WTC11 (cell line): ENCODE measurements around the gene TMEM135. TPM values are rescaled to one million over a fixed set of nuclear protein-coding genes. Genes with fewer than 3 reads are reported as not detected.

Source experiments
- ATAC-seq: fragments of 200-7000 bp; cut with Tn5 transposase; 2 replicates; pipeline ENCODE4 v1.10.0; 2021; ENCODE audit warnings: mild to moderate bottlenecking, moderate library complexity
- CTCF ChIA-PET: fragments of 300-600 bp; sonication (Branson Sonifier 250); formaldehyde crosslinking; loops from one replicate; lab custom pipeline; 2021; ENCODE audit warnings: antibody characterized with exemption; lab: Charles Lee
- POLR2A ChIA-PET: fragments of 350-600 bp; sonication (Branson Sonifier 250); formaldehyde crosslinking; loops from one replicate; lab custom pipeline; 2021; ENCODE audit warnings: antibody characterized with exemption; lab: Charles Lee
- DNase-seq: peaks from one replicate; pipeline ENCODE4 v3.0.0; 2021; ENCODE audit warnings: low spot score
- H3K27ac Mint-ChIP-seq: 2 replicates; pipeline ENCODE4 v1.8.0; 2021; ENCODE audit warnings: mixed read lengths
- H3K27me3 Mint-ChIP-seq: 2 replicates; pipeline ENCODE4 v1.8.0; 2021; ENCODE audit warnings: low read depth, mild to moderate bottlenecking, moderate library complexity, mixed read lengths
- H3K36me3 Mint-ChIP-seq: 2 replicates; pipeline ENCODE4 v1.8.0; 2021; ENCODE audit warnings: mixed read lengths
- H3K4me1 Mint-ChIP-seq: 2 replicates; pipeline ENCODE4 v1.8.0; 2022; ENCODE audit warnings: mixed read lengths
- H3K4me3 Mint-ChIP-seq: 2 replicates; pipeline ENCODE4 v1.8.0; 2021; ENCODE audit warnings: mild to moderate bottlenecking, moderate library complexity, mixed read lengths
- H3K9me3 Mint-ChIP-seq: 2 replicates; pipeline ENCODE4 v1.8.0; 2021; ENCODE audit warnings: mixed read lengths
- IRF2 ChIP-seq: sonication (generic); formaldehyde crosslinking; IDR thresholded peaks from 2 replicates; pipeline ENCODE4 v1.8.0; 2022; ENCODE audit warnings: low read depth, missing genetic modification reagents, borderline replicate concordance
- JUN ChIP-seq: sonication (generic); formaldehyde crosslinking; IDR thresholded peaks from 2 replicates; pipeline ENCODE4 v1.8.0; 2023; ENCODE audit warnings: mild to moderate bottlenecking, missing genetic modification reagents
- NFATC4 ChIP-seq: fragments of 250-450 bp; sonication (Bioruptor Pico); IDR thresholded peaks from 2 replicates; pipeline ENCODE4 v1.9.0; 2021; ENCODE audit warnings: mild to moderate bottlenecking
- NR1H2 ChIP-seq: sonication (generic); formaldehyde crosslinking; IDR thresholded peaks from 2 replicates; pipeline ENCODE4 v1.9.0; 2021; ENCODE audit warnings: mild to moderate bottlenecking, moderate library complexity, missing genetic modification reagents
- NR2C2 ChIP-seq: sonication (generic); formaldehyde crosslinking; IDR thresholded peaks from 2 replicates; pipeline ENCODE4 v1.8.0; 2022; ENCODE audit warnings: mild to moderate bottlenecking, missing genetic modification reagents
- PRRX2 ChIP-seq: fragments of 250-450 bp; sonication (Bioruptor Pico); IDR thresholded peaks from 2 replicates; pipeline ENCODE4 v1.8.0; 2021; ENCODE audit warnings: mild to moderate bottlenecking
- SMAD3 ChIP-seq: sonication (generic); formaldehyde crosslinking; IDR thresholded peaks from 2 replicates; pipeline ENCODE4 v1.8.0; 2022; ENCODE audit warnings: missing genetic modification reagents, mild to moderate bottlenecking, borderline replicate concordance
- SOX15 ChIP-seq: fragments of 250-450 bp; sonication (Bioruptor Pico); IDR thresholded peaks from 2 replicates; pipeline ENCODE4 v1.9.0; 2021; ENCODE audit warnings: mild to moderate bottlenecking
- ZNF232 ChIP-seq: sonication (generic); formaldehyde crosslinking; IDR thresholded peaks from 2 replicates; pipeline ENCODE4 v1.8.0; 2022; ENCODE audit warnings: mild to moderate bottlenecking, missing genetic modification reagents
- ZNF263 ChIP-seq: sonication (generic); formaldehyde crosslinking; IDR thresholded peaks from 2 replicates; pipeline ENCODE4 v1.8.1; 2022; ENCODE audit warnings: low read depth, mild to moderate bottlenecking, moderate library complexity, missing genetic modification reagents
- total RNA-seq: library from RNA; stranded (reverse); gene quantifications from 3 replicates; pipeline ENCODE4 v1.2.3, GENCODE V29; 2021
- TF ChIP-seq, protein P1 (sequence below): sonication (generic); formaldehyde crosslinking; IDR thresholded peaks from 2 replicates; pipeline ENCODE4 v1.8.0; 2022; ENCODE audit warnings: mild to moderate bottlenecking, missing genetic modification reagents
- TF ChIP-seq, protein P2 (sequence below): sonication (generic); formaldehyde crosslinking; IDR thresholded peaks from 2 replicates; pipeline ENCODE4 v1.8.1; 2022; ENCODE audit warnings: mild to moderate bottlenecking, moderate library complexity, missing genetic modification reagents
- TF ChIP-seq, protein P3 (sequence below): fragments of 250-450 bp; sonication (Bioruptor Pico); IDR thresholded peaks from 2 replicates; pipeline ENCODE4 v2.1.2; 2022; ENCODE audit warnings: mild to moderate bottlenecking, moderate library complexity
- TF ChIP-seq, protein P4 (sequence below): fragments of 250-450 bp; sonication (Bioruptor Pico); IDR thresholded peaks from 2 replicates; pipeline ENCODE4 v1.8.0; 2021; ENCODE audit warnings: mild to moderate bottlenecking
- TF ChIP-seq, protein P5 (sequence below): sonication (generic); formaldehyde crosslinking; IDR thresholded peaks from 2 replicates; pipeline ENCODE4 v1.8.1; 2023; ENCODE audit warnings: mild to moderate bottlenecking, missing genetic modification reagents, moderate library complexity
- TF ChIP-seq, protein P6 (sequence below): sonication (generic); formaldehyde crosslinking; IDR thresholded peaks from 2 replicates; pipeline ENCODE4 v1.8.1; 2023; ENCODE audit warnings: mild to moderate bottlenecking, missing genetic modification reagents
- TF ChIP-seq, protein P7 (sequence below): fragments of 250-450 bp; sonication (Bioruptor Pico); conservative IDR thresholded peaks from 2 replicates; pipeline ENCODE4 v1.9.0; 2021; ENCODE audit warnings: mild to moderate bottlenecking
- TF ChIP-seq, protein P8 (sequence below): fragments of 200-600 bp; IDR thresholded peaks from 2 replicates; pipeline ENCODE4 v1.8.0; 2022; ENCODE audit warnings: antibody characterized with exemption

The TMEM135 gene
- total RNA-seq, 1 experiment from 2014 or later = 35.8 TPM

DNA sequence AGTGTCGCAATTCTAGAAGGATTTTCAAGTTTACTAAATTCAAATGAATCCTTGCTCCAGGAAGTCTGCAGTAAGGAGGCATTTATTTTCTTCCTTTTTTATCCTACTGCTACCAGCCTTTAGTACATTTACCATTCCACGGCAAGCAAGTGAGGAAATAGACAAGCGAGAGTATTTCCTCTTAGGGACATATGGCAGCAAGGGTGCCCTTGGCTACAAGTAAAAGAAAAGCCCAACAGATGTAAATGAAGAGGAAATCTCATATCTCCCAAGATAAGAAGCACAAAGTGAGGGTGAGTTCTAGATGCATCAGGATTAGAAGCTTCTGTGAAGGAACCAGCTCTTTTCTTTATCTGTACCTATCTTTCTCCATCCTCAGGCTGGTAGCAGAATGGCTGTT lies 44.7 kb upstream of the TMEM135 start (continued):
- TF ChIP-seq, protein P1, sequence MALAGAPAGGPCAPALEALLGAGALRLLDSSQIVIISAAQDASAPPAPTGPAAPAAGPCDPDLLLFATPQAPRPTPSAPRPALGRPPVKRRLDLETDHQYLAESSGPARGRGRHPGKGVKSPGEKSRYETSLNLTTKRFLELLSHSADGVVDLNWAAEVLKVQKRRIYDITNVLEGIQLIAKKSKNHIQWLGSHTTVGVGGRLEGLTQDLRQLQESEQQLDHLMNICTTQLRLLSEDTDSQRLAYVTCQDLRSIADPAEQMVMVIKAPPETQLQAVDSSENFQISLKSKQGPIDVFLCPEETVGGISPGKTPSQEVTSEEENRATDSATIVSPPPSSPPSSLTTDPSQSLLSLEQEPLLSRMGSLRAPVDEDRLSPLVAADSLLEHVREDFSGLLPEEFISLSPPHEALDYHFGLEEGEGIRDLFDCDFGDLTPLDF (CRISPR knock-in tag) = no peak
- TF ChIP-seq, protein P2, sequence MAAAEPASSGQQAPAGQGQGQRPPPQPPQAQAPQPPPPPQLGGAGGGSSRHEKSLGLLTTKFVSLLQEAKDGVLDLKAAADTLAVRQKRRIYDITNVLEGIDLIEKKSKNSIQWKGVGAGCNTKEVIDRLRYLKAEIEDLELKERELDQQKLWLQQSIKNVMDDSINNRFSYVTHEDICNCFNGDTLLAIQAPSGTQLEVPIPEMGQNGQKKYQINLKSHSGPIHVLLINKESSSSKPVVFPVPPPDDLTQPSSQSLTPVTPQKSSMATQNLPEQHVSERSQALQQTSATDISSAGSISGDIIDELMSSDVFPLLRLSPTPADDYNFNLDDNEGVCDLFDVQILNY (CRISPR knock-in tag) = no peak

DNA sequence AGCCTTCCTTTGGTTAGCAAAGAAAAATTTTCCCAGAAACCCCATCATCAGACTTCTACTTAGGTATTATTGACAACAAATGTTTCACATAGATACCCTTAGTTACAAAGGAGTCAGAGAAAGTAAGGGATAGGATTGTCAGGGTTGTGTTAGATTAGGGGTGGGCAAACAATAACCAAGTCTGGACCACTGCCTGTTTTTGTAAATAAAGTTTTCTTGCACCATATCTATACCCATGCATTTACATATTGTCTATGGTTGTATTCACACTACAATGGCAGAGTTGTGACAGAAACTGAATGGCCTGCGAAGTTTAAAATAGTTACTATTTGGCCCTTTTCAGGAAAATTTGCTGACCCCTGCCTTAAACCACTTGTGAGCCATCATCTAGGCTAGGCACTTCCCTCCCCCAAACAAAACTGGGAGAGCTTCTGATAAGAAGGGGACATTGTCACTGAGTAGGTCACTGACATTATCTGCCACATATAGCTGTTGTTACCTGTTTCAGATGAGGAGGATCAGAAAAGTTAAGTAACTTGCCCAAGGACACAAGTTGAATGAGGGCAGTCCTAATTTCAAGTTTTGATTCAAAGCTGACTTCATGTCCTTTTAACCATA lies 40.7 kb upstream of the TMEM135 start:
- H3K4me1 Mint-ChIP-seq = peaks cover 32% of the 10 kb centered on the region
- CTCF ChIA-PET = no interaction called here
- H3K36me3 Mint-ChIP-seq = no peaks in the 10 kb centered on the region
- no peaks in the 10 kb centered on the region for H3K27me3 Mint-ChIP-seq
- no peaks in the 10 kb centered on the region for H3K9me3 Mint-ChIP-seq
- DNase-seq = no peak
- ATAC-seq = no peak
- H3K4me3 Mint-ChIP-seq = no peak overlapping the region
- POLR2A ChIA-PET = interaction anchor here (0.7 to 1.8 kb wide), 3 partner anchors 25 to 41 kb away, joined by 3 to 5 read pairs (median 5); partner anchors contain the start of gene TMEM135
- no peak overlapping the region for H3K27ac Mint-ChIP-seq
- TF ChIP-seq, protein P3, sequence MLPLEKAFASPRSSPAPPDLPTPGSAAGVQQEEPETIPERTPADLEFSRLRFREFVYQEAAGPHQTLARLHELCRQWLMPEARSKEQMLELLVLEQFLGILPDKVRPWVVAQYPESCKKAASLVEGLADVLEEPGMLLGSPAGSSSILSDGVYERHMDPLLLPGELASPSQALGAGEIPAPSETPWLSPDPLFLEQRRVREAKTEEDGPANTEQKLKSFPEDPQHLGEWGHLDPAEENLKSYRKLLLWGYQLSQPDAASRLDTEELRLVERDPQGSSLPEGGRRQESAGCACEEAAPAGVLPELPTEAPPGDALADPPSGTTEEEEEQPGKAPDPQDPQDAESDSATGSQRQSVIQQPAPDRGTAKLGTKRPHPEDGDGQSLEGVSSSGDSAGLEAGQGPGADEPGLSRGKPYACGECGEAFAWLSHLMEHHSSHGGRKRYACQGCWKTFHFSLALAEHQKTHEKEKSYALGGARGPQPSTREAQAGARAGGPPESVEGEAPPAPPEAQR (CRISPR knock-in tag) = no peak
- TF ChIP-seq SMAD3 (CRISPR knock-in tag) = no peak
- TF ChIP-seq, protein P4, sequence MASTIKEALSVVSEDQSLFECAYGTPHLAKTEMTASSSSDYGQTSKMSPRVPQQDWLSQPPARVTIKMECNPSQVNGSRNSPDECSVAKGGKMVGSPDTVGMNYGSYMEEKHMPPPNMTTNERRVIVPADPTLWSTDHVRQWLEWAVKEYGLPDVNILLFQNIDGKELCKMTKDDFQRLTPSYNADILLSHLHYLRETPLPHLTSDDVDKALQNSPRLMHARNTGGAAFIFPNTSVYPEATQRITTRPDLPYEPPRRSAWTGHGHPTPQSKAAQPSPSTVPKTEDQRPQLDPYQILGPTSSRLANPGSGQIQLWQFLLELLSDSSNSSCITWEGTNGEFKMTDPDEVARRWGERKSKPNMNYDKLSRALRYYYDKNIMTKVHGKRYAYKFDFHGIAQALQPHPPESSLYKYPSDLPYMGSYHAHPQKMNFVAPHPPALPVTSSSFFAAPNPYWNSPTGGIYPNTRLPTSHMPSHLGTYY (CRISPR knock-in tag) = no peak
- TF ChIP-seq, protein P5, sequence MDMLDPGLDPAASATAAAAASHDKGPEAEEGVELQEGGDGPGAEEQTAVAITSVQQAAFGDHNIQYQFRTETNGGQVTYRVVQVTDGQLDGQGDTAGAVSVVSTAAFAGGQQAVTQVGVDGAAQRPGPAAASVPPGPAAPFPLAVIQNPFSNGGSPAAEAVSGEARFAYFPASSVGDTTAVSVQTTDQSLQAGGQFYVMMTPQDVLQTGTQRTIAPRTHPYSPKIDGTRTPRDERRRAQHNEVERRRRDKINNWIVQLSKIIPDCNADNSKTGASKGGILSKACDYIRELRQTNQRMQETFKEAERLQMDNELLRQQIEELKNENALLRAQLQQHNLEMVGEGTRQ (CRISPR knock-in tag) = no peak
- no peak for TF ChIP-seq ZNF263 (CRISPR knock-in tag)
- no peak for TF ChIP-seq JUN (CRISPR knock-in tag)
- no peak for TF ChIP-seq NR2C2 (CRISPR knock-in tag)
- TF ChIP-seq, protein P6, sequence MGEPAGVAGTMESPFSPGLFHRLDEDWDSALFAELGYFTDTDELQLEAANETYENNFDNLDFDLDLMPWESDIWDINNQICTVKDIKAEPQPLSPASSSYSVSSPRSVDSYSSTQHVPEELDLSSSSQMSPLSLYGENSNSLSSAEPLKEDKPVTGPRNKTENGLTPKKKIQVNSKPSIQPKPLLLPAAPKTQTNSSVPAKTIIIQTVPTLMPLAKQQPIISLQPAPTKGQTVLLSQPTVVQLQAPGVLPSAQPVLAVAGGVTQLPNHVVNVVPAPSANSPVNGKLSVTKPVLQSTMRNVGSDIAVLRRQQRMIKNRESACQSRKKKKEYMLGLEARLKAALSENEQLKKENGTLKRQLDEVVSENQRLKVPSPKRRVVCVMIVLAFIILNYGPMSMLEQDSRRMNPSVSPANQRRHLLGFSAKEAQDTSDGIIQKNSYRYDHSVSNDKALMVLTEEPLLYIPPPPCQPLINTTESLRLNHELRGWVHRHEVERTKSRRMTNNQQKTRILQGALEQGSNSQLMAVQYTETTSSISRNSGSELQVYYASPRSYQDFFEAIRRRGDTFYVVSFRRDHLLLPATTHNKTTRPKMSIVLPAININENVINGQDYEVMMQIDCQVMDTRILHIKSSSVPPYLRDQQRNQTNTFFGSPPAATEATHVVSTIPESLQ (CRISPR knock-in tag) = no peak
- no peak for TF ChIP-seq SOX15
- no peak for TF ChIP-seq IRF2 (CRISPR knock-in tag)
- no peak for TF ChIP-seq ZNF232 (CRISPR knock-in tag)
- TF ChIP-seq, protein P7, sequence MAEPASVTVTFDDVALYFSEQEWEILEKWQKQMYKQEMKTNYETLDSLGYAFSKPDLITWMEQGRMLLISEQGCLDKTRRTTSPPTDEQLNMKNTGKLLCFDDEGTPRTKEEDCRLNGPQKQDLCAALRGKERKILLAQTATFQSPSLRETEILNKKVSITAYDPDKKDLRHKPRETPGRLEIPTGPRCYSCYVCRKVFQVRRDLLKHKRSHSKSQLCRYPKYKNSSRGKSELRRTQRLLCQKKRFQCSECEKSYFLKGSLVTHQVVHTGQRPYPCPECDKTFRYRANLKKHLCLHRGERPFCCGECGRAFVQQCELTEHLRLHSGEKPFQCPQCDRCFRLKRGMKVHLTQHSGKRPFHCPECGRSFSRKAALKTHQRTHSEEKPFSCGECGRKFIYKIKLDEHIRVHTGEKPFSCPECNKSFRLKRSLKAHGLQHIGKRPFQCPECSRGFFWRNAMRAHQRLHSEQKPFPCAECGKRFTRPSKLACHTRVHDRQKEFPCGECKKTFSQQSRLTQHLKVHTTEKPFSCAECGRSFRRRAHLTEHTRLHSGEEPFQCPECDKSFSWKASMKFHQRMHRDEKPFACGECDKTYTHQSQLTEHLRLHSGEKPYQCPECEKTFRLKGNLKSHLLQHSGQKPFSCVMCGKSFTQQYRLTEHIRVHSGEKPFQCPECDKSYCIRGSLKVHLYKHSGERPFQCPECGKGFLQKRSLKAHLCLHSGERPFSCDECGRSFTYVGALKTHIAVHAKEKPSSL = no peak
- no peak for TF ChIP-seq PRRX2
- TF ChIP-seq, protein P8, sequence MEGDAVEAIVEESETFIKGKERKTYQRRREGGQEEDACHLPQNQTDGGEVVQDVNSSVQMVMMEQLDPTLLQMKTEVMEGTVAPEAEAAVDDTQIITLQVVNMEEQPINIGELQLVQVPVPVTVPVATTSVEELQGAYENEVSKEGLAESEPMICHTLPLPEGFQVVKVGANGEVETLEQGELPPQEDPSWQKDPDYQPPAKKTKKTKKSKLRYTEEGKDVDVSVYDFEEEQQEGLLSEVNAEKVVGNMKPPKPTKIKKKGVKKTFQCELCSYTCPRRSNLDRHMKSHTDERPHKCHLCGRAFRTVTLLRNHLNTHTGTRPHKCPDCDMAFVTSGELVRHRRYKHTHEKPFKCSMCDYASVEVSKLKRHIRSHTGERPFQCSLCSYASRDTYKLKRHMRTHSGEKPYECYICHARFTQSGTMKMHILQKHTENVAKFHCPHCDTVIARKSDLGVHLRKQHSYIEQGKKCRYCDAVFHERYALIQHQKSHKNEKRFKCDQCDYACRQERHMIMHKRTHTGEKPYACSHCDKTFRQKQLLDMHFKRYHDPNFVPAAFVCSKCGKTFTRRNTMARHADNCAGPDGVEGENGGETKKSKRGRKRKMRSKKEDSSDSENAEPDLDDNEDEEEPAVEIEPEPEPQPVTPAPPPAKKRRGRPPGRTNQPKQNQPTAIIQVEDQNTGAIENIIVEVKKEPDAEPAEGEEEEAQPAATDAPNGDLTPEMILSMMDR = no peak
- no peak for TF ChIP-seq NR1H2
- no peak for TF ChIP-seq NFATC4 (CRISPR knock-in tag)
